Measurements from ENCODE around the gene GOT1. TPM values are rescaled to one million over a fixed set of nuclear protein-coding genes. Genes with fewer than 3 reads are reported as not detected.

GOT1 gene
- total RNA-seq, 4 donors from 2014 or later: 6.2 to 18.3 (median 11.7) TPM

- TF ChIP-seq, protein P1, sequence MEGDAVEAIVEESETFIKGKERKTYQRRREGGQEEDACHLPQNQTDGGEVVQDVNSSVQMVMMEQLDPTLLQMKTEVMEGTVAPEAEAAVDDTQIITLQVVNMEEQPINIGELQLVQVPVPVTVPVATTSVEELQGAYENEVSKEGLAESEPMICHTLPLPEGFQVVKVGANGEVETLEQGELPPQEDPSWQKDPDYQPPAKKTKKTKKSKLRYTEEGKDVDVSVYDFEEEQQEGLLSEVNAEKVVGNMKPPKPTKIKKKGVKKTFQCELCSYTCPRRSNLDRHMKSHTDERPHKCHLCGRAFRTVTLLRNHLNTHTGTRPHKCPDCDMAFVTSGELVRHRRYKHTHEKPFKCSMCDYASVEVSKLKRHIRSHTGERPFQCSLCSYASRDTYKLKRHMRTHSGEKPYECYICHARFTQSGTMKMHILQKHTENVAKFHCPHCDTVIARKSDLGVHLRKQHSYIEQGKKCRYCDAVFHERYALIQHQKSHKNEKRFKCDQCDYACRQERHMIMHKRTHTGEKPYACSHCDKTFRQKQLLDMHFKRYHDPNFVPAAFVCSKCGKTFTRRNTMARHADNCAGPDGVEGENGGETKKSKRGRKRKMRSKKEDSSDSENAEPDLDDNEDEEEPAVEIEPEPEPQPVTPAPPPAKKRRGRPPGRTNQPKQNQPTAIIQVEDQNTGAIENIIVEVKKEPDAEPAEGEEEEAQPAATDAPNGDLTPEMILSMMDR (IDR thresholded peaks at IDR 0.05; ENCODE audit: low read depth): no peak
These were observed 66.3 kb downstream of the GOT1 start for GRCh38 chr10:99364125-99364524.

- TF ChIP-seq, protein P1 (IDR thresholded peaks at IDR 0.05; ENCODE audit: low read depth): no peak
These were observed 69.5 kb downstream of the GOT1 start for GRCh38 chr10:99360934-99361333.

DNA sequence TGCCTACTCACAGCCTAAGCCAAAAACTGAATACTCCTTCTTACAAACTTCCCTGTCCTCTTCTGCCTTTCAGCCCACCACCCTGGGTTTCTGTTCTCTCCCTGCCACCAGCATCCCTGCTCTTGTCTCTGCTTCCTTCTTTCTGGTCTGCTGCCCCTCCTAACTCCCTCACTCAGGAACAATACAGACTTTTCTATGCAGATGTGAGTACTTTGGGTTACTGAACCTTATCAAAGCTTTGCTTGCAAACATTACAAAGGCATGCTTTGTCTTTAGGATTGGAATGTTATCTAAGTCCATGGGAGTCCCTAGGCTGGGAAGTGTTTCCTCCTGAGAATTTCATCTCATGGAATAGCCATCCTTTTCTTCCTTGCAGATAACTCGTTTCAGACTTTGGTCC, 72.3 kb downstream of the GOT1 start:
- TF ChIP-seq, protein P1 (IDR thresholded peaks at IDR 0.05; ENCODE audit: low read depth): no peak

GRCh38 chr10:99357691-99358090, 72.7 kb downstream of the GOT1 start:
- TF ChIP-seq, protein P1 (IDR thresholded peaks at IDR 0.05; ENCODE audit: low read depth): no peak

DNA sequence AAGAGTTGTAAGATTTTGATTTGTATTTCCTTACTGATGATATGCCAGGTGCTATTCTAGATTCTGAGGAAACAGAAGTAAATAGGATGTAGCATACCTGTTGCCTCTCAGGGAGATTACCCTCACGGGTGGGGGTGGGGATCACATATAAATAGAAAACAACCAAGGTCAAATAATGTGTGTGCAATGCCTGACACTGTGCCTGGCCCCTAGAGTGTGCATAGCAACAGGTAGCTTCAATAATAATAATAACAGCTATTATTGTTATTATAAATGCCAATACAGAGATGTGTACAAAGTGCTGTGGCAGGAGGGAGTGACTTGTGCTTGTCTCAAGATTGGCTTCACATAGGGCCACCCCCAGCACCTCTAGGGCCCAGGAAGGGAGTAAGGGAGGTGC, 77.2 kb downstream of the GOT1 start:
- TF ChIP-seq, protein P1 (IDR thresholded peaks at IDR 0.05; ENCODE audit: low read depth): no peak

GRCh38 chr10:99347672-99348071, 82.8 kb downstream of the GOT1 start:
- TF ChIP-seq, protein P1 (IDR thresholded peaks at IDR 0.05; ENCODE audit: low read depth): no peak

Other genes starting within 250 kb of the GOT1 start
- 1 to 10 TPM in 1 of 4 donors, under 1 TPM in 3; 0.34 to 3.2 (median 0.71) TPM for gene HPSE2, start 194.8 kb downstream of the GOT1 start, total RNA-seq
- gene CNNM1, start 101.3 kb downstream of the GOT1 start, total RNA-seq: under 1 TPM; 0.16 to 0.68 (median 0.20) TPM
- gene NKX2-3, start 102.3 kb upstream of the GOT1 start, total RNA-seq: not detected
- 10 to 100 TPM; 29.5 to 42.8 (median 32.2) TPM for gene SLC25A28, start 189.8 kb upstream of the GOT1 start, total RNA-seq
- 1 to 10 TPM; 1.5 to 5.5 (median 2.8) TPM for gene ENTPD7, start 228.9 kb upstream of the GOT1 start, total RNA-seq